MM.1S (cell line): Measurements from ENCODE around the gene CYP27A1.

Source experiments
- DNase-seq: peaks from one replicate; pipeline ENCODE4 v3.0.0-alpha.2; 2015
- H2AFZ ChIP-seq: fragments of 300-600 bp; sonication (generic); 2 replicates; pipeline ENCODE4 v1.6.0; 2016; ENCODE audit warnings: antibody characterized with exemption, low read length
- H3F3A ChIP-seq: fragments of 300-600 bp; sonication (generic); 2 replicates; pipeline ENCODE4 v1.6.1; 2016; ENCODE audit warnings: mild to moderate bottlenecking, antibody characterized with exemption, low read length, moderate library complexity, mixed read lengths; ENCODE audit not compliant: insufficient read depth
- H3K27ac ChIP-seq: fragments of 300-600 bp; sonication (generic); 2 replicates; pipeline ENCODE4 v1.5.1; 2016; ENCODE audit warnings: mild to moderate bottlenecking, low read length
- H3K27me3 ChIP-seq: fragments of 300-600 bp; sonication (generic); replicated peaks from 2 replicates; pipeline ENCODE4 v1.6.0; 2016; ENCODE audit warnings: low read length; ENCODE audit not compliant: insufficient read depth
- H3K36me3 ChIP-seq: fragments of 300-600 bp; sonication (generic); replicated peaks from 2 replicates; pipeline ENCODE4 v1.6.1; 2016; ENCODE audit warnings: mild to moderate bottlenecking, low read length, mixed read lengths; ENCODE audit not compliant: insufficient read depth
- H3K4me1 ChIP-seq: fragments of 300-600 bp; sonication (generic); 2 replicates; pipeline ENCODE4 v1.6.1; 2016; ENCODE audit warnings: low read length, mixed read lengths
- H3K4me2 ChIP-seq: fragments of 300-600 bp; sonication (generic); 2 replicates; pipeline ENCODE4 v1.6.0; 2016; ENCODE audit warnings: low read depth, low read length
- H3K4me3 ChIP-seq: fragments of 300-600 bp; sonication (generic); 2 replicates; pipeline ENCODE4 v1.5.1; 2016; ENCODE audit warnings: low read length, mixed read lengths
- H3K79me2 ChIP-seq: fragments of 300-600 bp; sonication (generic); 2 replicates; pipeline ENCODE4 v1.6.1; 2016; ENCODE audit warnings: mixed run types, low read length, mixed read lengths
- H3K9ac ChIP-seq: fragments of 300-600 bp; sonication (generic); 2 replicates; pipeline ENCODE4 v1.6.1; 2016; ENCODE audit warnings: low read length, mixed read lengths
- H3K9me2 ChIP-seq: fragments of 300-600 bp; sonication (generic); replicated peaks from 2 replicates; pipeline ENCODE4 v1.6.1; 2016; ENCODE audit warnings: mild to moderate bottlenecking, low read length, mixed read lengths; ENCODE audit not compliant: insufficient read depth
- H3K9me3 ChIP-seq: fragments of 300-600 bp; sonication (generic); replicated peaks from 2 replicates; pipeline ENCODE4 v1.6.1; 2016; ENCODE audit warnings: mild to moderate bottlenecking, low read length, mixed read lengths; ENCODE audit not compliant: insufficient read depth
- H4K20me1 ChIP-seq: fragments of 300-600 bp; sonication (generic); 2 replicates; pipeline ENCODE4 v1.6.1; 2016; ENCODE audit warnings: mild to moderate bottlenecking, low read length, moderate library complexity, mixed read lengths; ENCODE audit not compliant: insufficient read depth
- CTCF ChIP-seq: fragments of 300-600 bp; sonication (generic); IDR thresholded peaks from 2 replicates; pipeline ENCODE4 v1.5.1; 2016; ENCODE audit warnings: antibody characterized with exemption, low read length, mixed read lengths
- EZH2 ChIP-seq: fragments of 300-600 bp; sonication (generic); optimal IDR thresholded peaks from 2 replicates; pipeline ENCODE3; 2017; ENCODE audit warnings: low read depth, mild to moderate bottlenecking, antibody characterized with exemption, low read length, mixed read lengths
- EZH2phosphoT487 ChIP-seq: fragments of 300-600 bp; sonication (generic); IDR thresholded peaks from 2 replicates; pipeline ENCODE4 v1.6.1; 2018; ENCODE audit warnings: antibody characterized with exemption, low read length

CYP27A1 gene

GRCh38 chr2:218812096-218812815, 30.3 kb downstream of the CYP27A1 start:
- Histone ChIP-seq H3K4me1 (no peaks in the 10 kb centered on the region), H3K4me3 (no peak overlapping the region), H3K9me3 (no peaks in the 10 kb centered on the region), H3K9me2 (no peaks in the 10 kb centered on the region), H3K4me2 (no peak overlapping the region), H3K79me2 (no peaks in the 10 kb centered on the region), H3K36me3 (no peaks in the 10 kb centered on the region), H3K9ac (no peak overlapping the region), H4K20me1 (no peaks in the 10 kb centered on the region), H3K27me3 (no peaks in the 10 kb centered on the region), H2AFZ (no peak overlapping the region), H3K27ac (no peak overlapping the region), H3F3A (no peaks in the 10 kb centered on the region)
- TF ChIP-seq EZH2phosphoT487 (no peak), EZH2 (no peak), CTCF (no peak)
- no peak for DNase-seq

GRCh38 chr2:218812861-218813260, 30.9 kb downstream of the CYP27A1 start:
- Histone ChIP-seq H3K27me3 (no peaks in the 10 kb centered on the region), H3K9me3 (no peaks in the 10 kb centered on the region), H3K4me3 (no peak overlapping the region), H3K79me2 (no peaks in the 10 kb centered on the region), H2AFZ (no peak overlapping the region), H3K4me1 (no peaks in the 10 kb centered on the region), H3F3A (no peaks in the 10 kb centered on the region), H3K4me2 (no peak overlapping the region), H3K9me2 (no peaks in the 10 kb centered on the region), H4K20me1 (no peaks in the 10 kb centered on the region), H3K36me3 (no peaks in the 10 kb centered on the region), H3K27ac (no peak overlapping the region), H3K9ac (no peak overlapping the region)
- DNase-seq, result no peak
- TF ChIP-seq EZH2 (no peak), CTCF (no peak), EZH2phosphoT487 (no peak)

GRCh38 chr2:218813771-218814460, 32.0 kb downstream of the CYP27A1 start:
- no peak overlapping the region for H3K9ac ChIP-seq
- no peak for DNase-seq
- no peaks in the 10 kb centered on the region for H4K20me1 ChIP-seq
- H2AFZ ChIP-seq, result no peak overlapping the region
- no peaks in the 10 kb centered on the region for H3K4me1 ChIP-seq
- no peaks in the 10 kb centered on the region for H3K27me3 ChIP-seq
- H3K79me2 ChIP-seq, result no peaks in the 10 kb centered on the region
- H3K9me2 ChIP-seq, result no peaks in the 10 kb centered on the region
- no peaks in the 10 kb centered on the region for H3K9me3 ChIP-seq
- no peak overlapping the region for H3K4me3 ChIP-seq
- no peak overlapping the region for H3K4me2 ChIP-seq
- H3K36me3 ChIP-seq, result no peaks in the 10 kb centered on the region
- no peaks in the 10 kb centered on the region for H3F3A ChIP-seq
- TF ChIP-seq EZH2phosphoT487, result no peak
- no peak overlapping the region for H3K27ac ChIP-seq
